ENCODE data around the gene SMYD5.

SMYD5 gene

DNA sequence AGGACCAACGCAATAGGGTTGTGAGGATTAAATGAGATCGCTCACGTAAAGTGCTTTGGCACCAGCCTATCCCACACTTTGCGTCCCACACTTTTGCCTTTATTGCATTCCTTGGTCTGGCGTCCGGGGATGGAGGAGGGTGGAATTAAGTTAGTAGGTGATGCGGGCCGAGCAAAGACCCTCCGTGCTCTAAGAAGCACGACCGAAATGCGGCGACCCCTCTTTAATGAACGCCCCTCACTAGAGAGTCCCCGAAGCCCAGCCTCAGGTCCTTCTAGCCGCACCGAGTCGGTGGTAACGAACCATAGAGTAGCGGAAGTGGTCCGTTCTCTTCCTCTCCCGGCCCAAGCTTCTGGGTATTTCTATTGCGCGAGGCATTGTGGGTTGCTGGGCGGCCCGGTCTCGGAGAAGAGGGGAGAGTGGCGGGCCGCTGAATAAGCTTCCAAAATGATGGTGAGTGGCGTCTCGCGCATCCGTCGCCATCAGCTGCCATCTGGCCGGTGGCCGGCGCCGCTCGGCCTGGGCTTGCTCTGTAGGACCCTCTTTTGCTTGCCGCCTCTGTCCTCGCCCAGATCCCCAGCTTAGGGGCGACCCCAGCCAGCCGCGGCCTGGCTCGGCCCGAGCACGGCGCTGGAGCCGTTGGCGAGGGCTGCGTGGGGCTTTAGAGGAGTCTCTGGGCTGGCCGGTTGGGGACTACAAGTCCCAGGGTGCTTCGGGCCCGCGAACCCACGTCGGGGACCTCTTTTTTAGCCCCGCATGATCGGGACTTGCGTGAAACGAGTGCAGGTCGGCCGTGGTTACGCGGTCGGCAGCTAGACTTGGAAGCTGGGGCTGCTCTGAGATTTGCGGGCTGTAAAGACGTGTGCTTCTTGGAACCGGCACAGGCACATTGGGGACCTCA lies 20.1 kb downstream of the SMYD5 start, which contains the start of gene CCT7:
Gene CCT7, plus strand, starts transcription at position 377 of the 901 bp plus-strand sequence. Its CDS starts 71 bp downstream, at position 448.
- Histone ChIP-seq H3K36me3 (peaks cover 50% of the 10 kb centered on the region), H3K9me3 (ENCODE audit: severe bottlenecking) (no peaks in the 10 kb centered on the region), H3K4me3 (ENCODE audit: low read depth, low read length) (peak within 1 kb of the TSS; percentile 94), H3K27me3 (ENCODE audit: insufficient read depth, low read depth, severe bottlenecking) (no peaks in the 10 kb centered on the region), H3K27ac (peak within 1 kb of the TSS; percentile 88)
- TF ChIP-seq, protein P1, sequence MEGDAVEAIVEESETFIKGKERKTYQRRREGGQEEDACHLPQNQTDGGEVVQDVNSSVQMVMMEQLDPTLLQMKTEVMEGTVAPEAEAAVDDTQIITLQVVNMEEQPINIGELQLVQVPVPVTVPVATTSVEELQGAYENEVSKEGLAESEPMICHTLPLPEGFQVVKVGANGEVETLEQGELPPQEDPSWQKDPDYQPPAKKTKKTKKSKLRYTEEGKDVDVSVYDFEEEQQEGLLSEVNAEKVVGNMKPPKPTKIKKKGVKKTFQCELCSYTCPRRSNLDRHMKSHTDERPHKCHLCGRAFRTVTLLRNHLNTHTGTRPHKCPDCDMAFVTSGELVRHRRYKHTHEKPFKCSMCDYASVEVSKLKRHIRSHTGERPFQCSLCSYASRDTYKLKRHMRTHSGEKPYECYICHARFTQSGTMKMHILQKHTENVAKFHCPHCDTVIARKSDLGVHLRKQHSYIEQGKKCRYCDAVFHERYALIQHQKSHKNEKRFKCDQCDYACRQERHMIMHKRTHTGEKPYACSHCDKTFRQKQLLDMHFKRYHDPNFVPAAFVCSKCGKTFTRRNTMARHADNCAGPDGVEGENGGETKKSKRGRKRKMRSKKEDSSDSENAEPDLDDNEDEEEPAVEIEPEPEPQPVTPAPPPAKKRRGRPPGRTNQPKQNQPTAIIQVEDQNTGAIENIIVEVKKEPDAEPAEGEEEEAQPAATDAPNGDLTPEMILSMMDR (IDR thresholded peaks at IDR 0.05; ENCODE audit: low read depth, low read length): no peak
- peak; percentile 94 for DNase-seq

DNA sequence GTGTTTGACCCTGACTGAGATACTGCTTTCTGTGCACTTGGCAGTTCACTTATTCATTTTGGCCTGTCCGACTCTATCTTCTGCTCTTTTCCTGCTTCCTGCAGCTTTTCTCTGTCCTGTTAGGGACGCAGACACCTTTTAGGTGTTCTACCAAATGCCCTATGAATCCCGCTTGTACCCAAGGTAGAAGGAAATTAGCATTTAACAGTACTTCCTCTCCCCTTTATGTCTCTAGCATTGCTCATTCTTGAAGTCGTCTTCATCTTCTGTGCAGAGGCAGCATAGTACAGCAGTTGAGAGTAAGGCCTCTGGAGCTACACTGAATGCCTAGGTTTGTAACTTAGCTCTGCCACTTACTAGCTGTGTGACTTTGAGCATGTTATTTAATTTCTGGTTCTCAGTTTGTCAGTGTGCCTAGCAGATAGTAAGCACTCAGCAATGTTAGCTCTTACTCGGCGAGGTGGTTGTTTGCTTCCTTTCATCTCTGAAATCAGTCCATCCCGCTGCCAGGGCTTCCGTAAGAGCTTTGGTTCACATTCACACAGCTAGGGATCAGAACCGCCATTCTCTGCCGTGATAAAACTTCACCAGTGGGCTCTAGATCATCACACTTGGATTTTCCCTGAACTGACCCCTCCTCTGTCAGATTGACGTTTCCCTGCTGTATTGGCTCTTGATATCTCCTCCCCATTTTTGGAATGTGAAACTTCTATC lies 21.4 kb downstream of the SMYD5 start:
- DNase-seq: no peak
- no peak overlapping the region for H3K27ac ChIP-seq
- H3K36me3 ChIP-seq: peaks cover 50% of the 10 kb centered on the region

DNA sequence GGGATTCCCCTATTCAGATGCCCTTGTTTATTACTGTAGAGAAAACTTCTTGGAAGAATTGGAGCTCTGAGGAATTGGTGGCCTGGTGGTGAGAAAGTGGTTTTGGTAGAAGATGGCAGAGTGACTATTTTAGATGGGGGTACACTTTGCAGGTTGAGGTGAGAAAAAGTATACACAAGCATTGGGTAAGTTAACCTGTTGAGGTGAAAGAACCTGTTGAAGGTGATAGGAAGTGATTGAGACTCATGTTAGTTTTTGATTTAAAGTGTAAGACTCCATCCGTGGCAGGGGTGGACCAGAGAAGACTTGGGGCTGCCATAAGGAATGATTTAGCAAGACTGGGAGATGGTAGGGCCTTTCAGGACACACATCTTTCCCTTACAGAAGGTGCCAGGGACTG lies 23.1 kb downstream of the SMYD5 start:
- Histone ChIP-seq H3K36me3 (peaks cover 65% of the 10 kb centered on the region), H3K27me3 (ENCODE audit: insufficient read depth, low read depth, severe bottlenecking) (no peaks in the 10 kb centered on the region), H3K27ac (no peak overlapping the region), H3K4me3 (ENCODE audit: low read depth, low read length) (no peak overlapping the region), H3K9me3 (ENCODE audit: severe bottlenecking) (no peaks in the 10 kb centered on the region)
- no peak for DNase-seq
- TF ChIP-seq, protein P1 (IDR thresholded peaks at IDR 0.05; ENCODE audit: low read depth, low read length): no peak

More for the DNA sequence above, 21.4 kb downstream of the SMYD5 start:
- peak overlapping the region; percentile 94 for H3K4me3 ChIP-seq (ENCODE audit: low read depth, low read length)
- no peaks in the 10 kb centered on the region for H3K9me3 ChIP-seq (ENCODE audit: severe bottlenecking)
- TF ChIP-seq, protein P1 (IDR thresholded peaks at IDR 0.05; ENCODE audit: low read depth, low read length): no peak
- H3K27me3 ChIP-seq (ENCODE audit: insufficient read depth, low read depth, severe bottlenecking): no peaks in the 10 kb centered on the region

DNA sequence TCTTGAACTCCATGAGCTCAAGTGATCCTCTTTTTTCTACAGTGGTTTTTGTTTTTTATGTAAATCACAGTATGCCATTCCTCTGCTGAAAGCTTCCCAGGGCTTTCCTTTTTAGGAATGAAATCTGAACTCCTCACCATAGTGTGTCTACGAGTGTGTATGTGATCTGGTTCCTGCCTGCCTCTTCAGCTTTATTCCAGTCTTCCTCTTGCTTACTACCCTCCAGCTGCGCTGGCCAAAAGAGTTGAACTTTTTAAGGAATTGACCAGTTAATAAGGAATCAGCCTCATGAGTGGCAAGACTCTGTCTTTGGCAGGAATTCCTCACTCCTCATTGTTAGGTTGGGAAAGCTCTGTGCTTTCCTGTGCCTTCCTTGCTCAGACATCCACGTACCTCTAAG lies 24.1 kb downstream of the SMYD5 start:
- no peak for DNase-seq
- H3K9me3 ChIP-seq (ENCODE audit: severe bottlenecking): no peaks in the 10 kb centered on the region
- no peak overlapping the region for H3K27ac ChIP-seq
- no peak overlapping the region for H3K4me3 ChIP-seq (ENCODE audit: low read depth, low read length)
- no peaks in the 10 kb centered on the region for H3K27me3 ChIP-seq (ENCODE audit: insufficient read depth, low read depth, severe bottlenecking)
- H3K36me3 ChIP-seq: peaks cover 75% of the 10 kb centered on the region
- TF ChIP-seq, protein P1 (IDR thresholded peaks at IDR 0.05; ENCODE audit: low read depth, low read length): no peak

- Histone ChIP-seq H3K36me3 (peaks cover 82% of the 10 kb centered on the region), H3K9me3 (ENCODE audit: severe bottlenecking) (no peaks in the 10 kb centered on the region), H3K4me3 (ENCODE audit: low read depth, low read length) (no peak overlapping the region), H3K27ac (no peak overlapping the region), H3K27me3 (ENCODE audit: insufficient read depth, low read depth, severe bottlenecking) (no peaks in the 10 kb centered on the region)
- TF ChIP-seq, protein P1 (IDR thresholded peaks at IDR 0.05; ENCODE audit: low read depth, low read length): no peak
- DNase-seq: no peak
Measured at GRCh38 chr2:73238976-73239375, 24.9 kb downstream of the SMYD5 start.
